Suprapubic skin (tissue), 4 donors: ENCODE results near the gene CNTRL.

Source experiments
- CTCF ChIP-seq, 2 donors: fragments of 200-600 bp in 1 of 2; fragments of 450-650 bp in 1 of 2; sonication (generic) in 1 of 2; IDR thresholded peaks; one replicate each; pipeline ENCODE4 v1.5.1; 2016 to 2019; ENCODE audit warnings: antibody characterized with exemption in 2 of 2, mild to moderate bottlenecking in 1 of 2, moderate library complexity in 1 of 2
- EP300 ChIP-seq: sonication (generic); formaldehyde crosslinking; IDR thresholded peaks from one replicate; pipeline ENCODE4 v1.6.1; 2017; ENCODE audit warnings: antibody characterized with exemption
- POLR2AphosphoS5 ChIP-seq, 3 donors: sonication (generic); formaldehyde crosslinking; IDR thresholded peaks; one replicate each; pipeline ENCODE4 v1.6.1; 2017; ENCODE audit warnings: antibody characterized with exemption in 3 of 3

- TF ChIP-seq CTCF (IDR thresholded peaks at IDR 0.05) (no peak), POLR2AphosphoS5 (IDR thresholded peaks at IDR 0.05) (no peak), EP300 (no peak)
Observed at GRCh38 chr9:121098567-121099198, 23.9 kb downstream of the CNTRL start.
